ENCODE results near the gene FLVCR2.

- TF ChIP-seq CTCF (conservative IDR thresholded peaks at IDR 0.05 in 1 of 2, IDR thresholded peaks at IDR 0.05 in 1 of 2; ENCODE audit: extremely low read depth in 1 of 2, insufficient read depth in 1 of 2, low read depth in 1 of 2, low read length in 2 of 2) (no peak), EZH2 (IDR thresholded peaks at IDR 0.05; ENCODE audit: borderline replicate concordance, low read length) (no peak)
These were observed 24.6 kb upstream of the FLVCR2 start for GRCh38 chr14:75553761-75554364.

All from mammary epithelial cell (primary cell).